K562 (cell line): ENCODE results near the gene OBSCN.

ENCODE experiments used
- EGR1 ChIP-seq: fragments of 450-650 bp; conservative IDR thresholded peaks from 2 replicates; pipeline ENCODE4 v1.6.1; 2017; ENCODE audit warnings: mild to moderate bottlenecking
- POLR2A ChIP-seq: fragments of 450-650 bp; conservative IDR thresholded peaks from 2 replicates; pipeline ENCODE4 v1.6.1; 2016
- SMARCA4 ChIP-seq: fragments of 450-650 bp; IDR thresholded peaks from 2 replicates; pipeline ENCODE4 v1.6.1; 2016
- SP2 ChIP-seq: IDR thresholded peaks from 2 replicates; pipeline ENCODE4 v1.6.1; 2011; ENCODE audit warnings: mild to moderate bottlenecking, low read depth, low read length, moderate library complexity; ENCODE audit not compliant: poor library complexity, severe bottlenecking; ENCODE audit errors: extremely low read depth
- U2AF1 ChIP-seq: fragments of 200-400 bp; formaldehyde crosslinking; optimal IDR thresholded peaks from 2 replicates; pipeline ENCODE3; 2017; ENCODE audit warnings: mild to moderate bottlenecking, low read depth, low read length, moderate library complexity
- TF ChIP-seq, protein P1 (sequence below): IDR thresholded peaks from 2 replicates; pipeline ENCODE4 v1.6.1; 2011; ENCODE audit not compliant: insufficient read length; ENCODE audit errors: extremely low read depth
- TF ChIP-seq, protein P2 (sequence below), 3 experiments: IDR thresholded peaks in 2 of 3; conservative IDR thresholded peaks in 1 of 3; 2 replicates each; pipeline ENCODE4 v1.5.1; 2011 to 2012; ENCODE audit warnings: low read length in 3 of 3, mild to moderate bottlenecking in 3 of 3, control low read depth in 2 of 3, improper control_type of control experiment in 1 of 3, inconsistent platforms in 1 of 3, low read depth in 1 of 3, mixed read lengths in 1 of 3, moderate library complexity in 1 of 3; ENCODE audit not compliant: insufficient read depth in 2 of 3
- TF ChIP-seq, protein P3 (sequence below): fragments of 200-400 bp; formaldehyde crosslinking; IDR thresholded peaks from 2 replicates; pipeline ENCODE4 v1.6.1; 2017; ENCODE audit warnings: mild to moderate bottlenecking, low read depth, low read length, moderate library complexity
- TF ChIP-seq, protein P4 (sequence below), 2 experiments: fragments of 150-350 bp in 1 of 2; IDR thresholded peaks; 2 replicates each; pipeline ENCODE4 v1.6.1; 2012 to 2016; ENCODE audit warnings: low read depth in 2 of 2, low read length in 2 of 2, mild to moderate bottlenecking in 1 of 2, moderate library complexity in 1 of 2
- TF ChIP-seq, protein P5 (sequence below): fragments of 250-450 bp; sonication (Bioruptor Pico); IDR thresholded peaks from 2 replicates; pipeline ENCODE4 v1.4.0; 2020; ENCODE audit warnings: borderline replicate concordance

DNA sequence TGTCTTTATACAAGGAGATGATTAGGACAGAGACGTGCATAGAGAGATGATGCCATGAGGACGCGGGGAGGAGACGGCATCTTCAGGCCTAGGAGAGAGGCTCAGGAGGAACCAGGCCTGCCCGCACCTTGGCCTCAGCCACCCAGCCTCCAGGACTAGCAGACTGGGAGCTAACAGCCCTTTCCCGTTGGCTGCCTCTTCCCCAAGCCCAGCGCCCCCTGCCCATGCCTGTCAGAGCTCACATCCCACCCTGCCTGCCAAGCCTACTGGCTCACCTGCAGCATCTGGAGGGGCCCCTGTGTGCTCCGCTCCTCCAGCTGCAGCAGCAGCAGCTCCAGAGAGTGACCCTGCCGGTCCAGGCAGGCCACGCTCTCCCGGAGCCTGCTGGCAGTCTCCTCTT lies 202.8 kb downstream of the OBSCN start:
- TF ChIP-seq, protein P1, sequence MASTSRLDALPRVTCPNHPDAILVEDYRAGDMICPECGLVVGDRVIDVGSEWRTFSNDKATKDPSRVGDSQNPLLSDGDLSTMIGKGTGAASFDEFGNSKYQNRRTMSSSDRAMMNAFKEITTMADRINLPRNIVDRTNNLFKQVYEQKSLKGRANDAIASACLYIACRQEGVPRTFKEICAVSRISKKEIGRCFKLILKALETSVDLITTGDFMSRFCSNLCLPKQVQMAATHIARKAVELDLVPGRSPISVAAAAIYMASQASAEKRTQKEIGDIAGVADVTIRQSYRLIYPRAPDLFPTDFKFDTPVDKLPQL = no peak
- TF ChIP-seq, protein P2, sequence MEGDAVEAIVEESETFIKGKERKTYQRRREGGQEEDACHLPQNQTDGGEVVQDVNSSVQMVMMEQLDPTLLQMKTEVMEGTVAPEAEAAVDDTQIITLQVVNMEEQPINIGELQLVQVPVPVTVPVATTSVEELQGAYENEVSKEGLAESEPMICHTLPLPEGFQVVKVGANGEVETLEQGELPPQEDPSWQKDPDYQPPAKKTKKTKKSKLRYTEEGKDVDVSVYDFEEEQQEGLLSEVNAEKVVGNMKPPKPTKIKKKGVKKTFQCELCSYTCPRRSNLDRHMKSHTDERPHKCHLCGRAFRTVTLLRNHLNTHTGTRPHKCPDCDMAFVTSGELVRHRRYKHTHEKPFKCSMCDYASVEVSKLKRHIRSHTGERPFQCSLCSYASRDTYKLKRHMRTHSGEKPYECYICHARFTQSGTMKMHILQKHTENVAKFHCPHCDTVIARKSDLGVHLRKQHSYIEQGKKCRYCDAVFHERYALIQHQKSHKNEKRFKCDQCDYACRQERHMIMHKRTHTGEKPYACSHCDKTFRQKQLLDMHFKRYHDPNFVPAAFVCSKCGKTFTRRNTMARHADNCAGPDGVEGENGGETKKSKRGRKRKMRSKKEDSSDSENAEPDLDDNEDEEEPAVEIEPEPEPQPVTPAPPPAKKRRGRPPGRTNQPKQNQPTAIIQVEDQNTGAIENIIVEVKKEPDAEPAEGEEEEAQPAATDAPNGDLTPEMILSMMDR (IDR thresholded peaks at IDR 0.05 in 2 of 3, conservative IDR thresholded peaks at IDR 0.05 in 1 of 3; ENCODE audit: insufficient read depth in 2 of 3, low read depth in 1 of 3, low read length in 3 of 3) = no peak
- TF ChIP-seq U2AF1 (no peak), SP2 (no peak), EGR1 (no peak), POLR2A (no peak), SMARCA4 (no peak)
- TF ChIP-seq, protein P3, sequence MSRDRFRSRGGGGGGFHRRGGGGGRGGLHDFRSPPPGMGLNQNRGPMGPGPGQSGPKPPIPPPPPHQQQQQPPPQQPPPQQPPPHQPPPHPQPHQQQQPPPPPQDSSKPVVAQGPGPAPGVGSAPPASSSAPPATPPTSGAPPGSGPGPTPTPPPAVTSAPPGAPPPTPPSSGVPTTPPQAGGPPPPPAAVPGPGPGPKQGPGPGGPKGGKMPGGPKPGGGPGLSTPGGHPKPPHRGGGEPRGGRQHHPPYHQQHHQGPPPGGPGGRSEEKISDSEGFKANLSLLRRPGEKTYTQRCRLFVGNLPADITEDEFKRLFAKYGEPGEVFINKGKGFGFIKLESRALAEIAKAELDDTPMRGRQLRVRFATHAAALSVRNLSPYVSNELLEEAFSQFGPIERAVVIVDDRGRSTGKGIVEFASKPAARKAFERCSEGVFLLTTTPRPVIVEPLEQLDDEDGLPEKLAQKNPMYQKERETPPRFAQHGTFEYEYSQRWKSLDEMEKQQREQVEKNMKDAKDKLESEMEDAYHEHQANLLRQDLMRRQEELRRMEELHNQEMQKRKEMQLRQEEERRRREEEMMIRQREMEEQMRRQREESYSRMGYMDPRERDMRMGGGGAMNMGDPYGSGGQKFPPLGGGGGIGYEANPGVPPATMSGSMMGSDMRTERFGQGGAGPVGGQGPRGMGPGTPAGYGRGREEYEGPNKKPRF = no peak
- TF ChIP-seq, protein P4, sequence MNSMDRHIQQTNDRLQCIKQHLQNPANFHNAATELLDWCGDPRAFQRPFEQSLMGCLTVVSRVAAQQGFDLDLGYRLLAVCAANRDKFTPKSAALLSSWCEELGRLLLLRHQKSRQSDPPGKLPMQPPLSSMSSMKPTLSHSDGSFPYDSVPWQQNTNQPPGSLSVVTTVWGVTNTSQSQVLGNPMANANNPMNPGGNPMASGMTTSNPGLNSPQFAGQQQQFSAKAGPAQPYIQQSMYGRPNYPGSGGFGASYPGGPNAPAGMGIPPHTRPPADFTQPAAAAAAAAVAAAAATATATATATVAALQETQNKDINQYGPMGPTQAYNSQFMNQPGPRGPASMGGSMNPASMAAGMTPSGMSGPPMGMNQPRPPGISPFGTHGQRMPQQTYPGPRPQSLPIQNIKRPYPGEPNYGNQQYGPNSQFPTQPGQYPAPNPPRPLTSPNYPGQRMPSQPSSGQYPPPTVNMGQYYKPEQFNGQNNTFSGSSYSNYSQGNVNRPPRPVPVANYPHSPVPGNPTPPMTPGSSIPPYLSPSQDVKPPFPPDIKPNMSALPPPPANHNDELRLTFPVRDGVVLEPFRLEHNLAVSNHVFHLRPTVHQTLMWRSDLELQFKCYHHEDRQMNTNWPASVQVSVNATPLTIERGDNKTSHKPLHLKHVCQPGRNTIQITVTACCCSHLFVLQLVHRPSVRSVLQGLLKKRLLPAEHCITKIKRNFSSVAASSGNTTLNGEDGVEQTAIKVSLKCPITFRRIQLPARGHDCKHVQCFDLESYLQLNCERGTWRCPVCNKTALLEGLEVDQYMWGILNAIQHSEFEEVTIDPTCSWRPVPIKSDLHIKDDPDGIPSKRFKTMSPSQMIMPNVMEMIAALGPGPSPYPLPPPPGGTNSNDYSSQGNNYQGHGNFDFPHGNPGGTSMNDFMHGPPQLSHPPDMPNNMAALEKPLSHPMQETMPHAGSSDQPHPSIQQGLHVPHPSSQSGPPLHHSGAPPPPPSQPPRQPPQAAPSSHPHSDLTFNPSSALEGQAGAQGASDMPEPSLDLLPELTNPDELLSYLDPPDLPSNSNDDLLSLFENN (IDR thresholded peaks at IDR 0.05; ENCODE audit: low read depth in 2 of 2, low read length in 2 of 2) = no peak
- TF ChIP-seq, protein P5, sequence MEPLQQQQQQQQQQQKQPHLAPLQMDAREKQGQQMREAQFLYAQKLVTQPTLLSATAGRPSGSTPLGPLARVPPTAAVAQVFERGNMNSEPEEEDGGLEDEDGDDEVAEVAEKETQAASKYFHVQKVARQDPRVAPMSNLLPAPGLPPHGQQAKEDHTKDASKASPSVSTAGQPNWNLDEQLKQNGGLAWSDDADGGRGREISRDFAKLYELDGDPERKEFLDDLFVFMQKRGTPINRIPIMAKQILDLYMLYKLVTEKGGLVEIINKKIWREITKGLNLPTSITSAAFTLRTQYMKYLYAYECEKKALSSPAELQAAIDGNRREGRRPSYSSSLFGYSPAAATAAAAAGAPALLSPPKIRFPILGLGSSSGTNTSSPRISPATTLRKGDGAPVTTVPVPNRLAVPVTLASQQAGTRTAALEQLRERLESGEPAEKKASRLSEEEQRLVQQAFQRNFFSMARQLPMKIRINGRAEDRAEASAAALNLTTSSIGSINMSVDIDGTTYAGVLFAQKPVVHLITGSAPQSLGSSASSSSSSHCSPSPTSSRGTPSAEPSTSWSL (CRISPR knock-in tag) = no peak
